Stimulated activated CD4-positive, alpha-beta T cell treated with anti-CD3 and anti-CD28 coated beads, TNF-alpha, amount 100 ng/mL, for 4 hours (primary cell): ENCODE measurements around the gene AGPAT1.

Experiments
- DNase-seq, 3 experiments: peaks; one replicate each; pipeline ENCODE4 v3.0.0-alpha.2; 2020; ENCODE audit warnings: low read depth in 3 of 3

Gene AGPAT1

DNA sequence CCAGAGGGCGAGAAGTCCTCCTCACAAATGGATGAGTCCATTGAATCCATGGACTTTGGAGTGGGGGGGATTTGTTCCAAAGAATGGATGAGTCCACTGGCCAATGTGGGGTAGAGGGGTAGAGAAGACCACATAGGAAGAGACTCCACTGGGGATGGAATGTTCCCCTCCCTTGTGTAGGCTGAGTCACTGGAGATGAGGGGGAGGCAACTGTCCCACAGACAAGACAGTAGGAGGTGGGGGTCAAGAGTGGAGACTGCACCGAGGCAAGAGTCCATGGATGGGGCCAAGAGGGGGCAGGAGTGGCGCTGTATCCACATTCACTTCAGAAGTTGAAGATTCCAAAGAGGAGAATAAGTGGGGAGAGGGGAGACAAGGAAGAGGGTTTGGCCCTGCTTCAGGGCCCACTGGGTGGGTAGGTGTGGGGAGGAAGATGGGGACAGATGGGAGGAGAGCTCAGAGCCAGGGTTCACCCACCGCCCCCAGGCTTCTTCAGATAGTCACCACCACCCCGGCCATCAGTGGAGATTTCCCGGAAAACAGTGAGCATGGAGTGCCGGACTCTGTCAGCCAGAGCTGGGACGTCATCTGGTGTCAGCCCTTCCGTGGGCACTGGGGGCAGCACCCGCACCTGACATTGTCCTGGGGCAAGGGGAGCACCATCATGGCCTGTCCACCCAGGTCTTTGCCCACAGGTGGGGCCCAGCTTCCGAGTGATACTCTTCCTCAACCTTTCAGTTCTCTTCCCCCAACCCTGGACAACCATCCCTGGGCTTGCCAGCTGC is 6.9 kb downstream of the AGPAT1 start:
- no peak for DNase-seq

DNA sequence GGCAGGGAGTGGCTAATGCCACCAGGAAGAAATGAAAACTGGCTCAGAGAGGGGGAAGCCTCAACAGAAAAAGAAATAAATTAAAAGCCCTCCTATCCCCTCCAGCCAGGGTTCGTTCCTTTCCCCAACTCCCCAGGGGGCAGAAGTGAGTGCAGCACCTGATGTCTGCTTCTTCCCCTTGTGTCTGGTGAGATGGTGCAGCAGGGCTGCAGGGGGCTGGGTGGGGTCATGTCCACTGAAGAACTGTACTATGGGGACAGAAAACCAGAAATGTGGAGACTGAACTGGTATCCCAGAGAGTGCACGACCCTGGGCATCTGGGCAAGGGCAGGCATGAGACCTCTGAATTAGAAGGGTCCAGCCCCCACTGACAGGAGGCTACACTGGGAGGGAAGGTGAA is 7.5 kb downstream of the AGPAT1 start:
- DNase-seq: no peak

- DNase-seq: no peak
Measured at GRCh38 chr6:32167761-32168262, 8.1 kb downstream of the AGPAT1 start.

- DNase-seq: no peak
Measured at GRCh38 chr6:32167154-32167760, 8.6 kb downstream of the AGPAT1 start.

DNA sequence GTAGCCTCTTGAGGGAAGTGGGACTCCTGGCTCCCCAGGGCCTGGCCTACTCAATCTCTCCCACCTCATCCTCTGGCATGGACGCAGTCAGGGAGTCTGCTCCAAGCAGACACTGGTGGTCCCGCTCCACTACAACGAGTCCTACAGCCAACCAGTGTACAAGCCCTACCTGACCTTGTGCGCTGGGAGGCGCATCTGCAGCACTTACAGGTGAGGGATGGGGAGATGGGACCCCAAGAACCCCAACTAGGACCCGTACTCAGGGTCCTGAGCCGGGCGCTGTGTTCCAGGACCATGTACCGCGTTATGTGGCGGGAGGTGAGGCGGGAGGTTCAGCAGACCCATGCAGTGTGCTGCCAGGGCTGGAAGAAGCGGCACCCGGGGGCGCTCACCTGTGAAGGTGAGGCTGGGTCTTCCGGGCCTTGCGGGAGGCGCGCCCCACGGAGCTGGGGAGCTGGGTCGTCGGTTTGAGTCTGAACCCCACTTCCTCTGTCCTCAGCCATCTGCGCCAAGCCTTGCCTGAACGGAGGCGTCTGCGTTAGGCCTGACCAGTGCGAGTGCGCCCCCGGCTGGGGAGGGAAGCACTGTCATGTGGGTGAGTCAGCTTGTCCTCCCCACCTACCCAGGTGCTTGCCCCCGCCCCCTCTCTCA is 9.3 kb downstream of the AGPAT1 start:
- DNase-seq: no peak

GRCh38 chr6:32164295-32164694 is 11.6 kb downstream of the AGPAT1 start, which contains the start of gene EGFL8:
Gene EGFL8, plus strand, starts transcription at chr6:32164595. Its CDS starts 1,571 bp downstream, at chr6:32166166.
- DNase-seq: no peak

GRCh38 chr6:32163559-32164258 is 12.2 kb downstream of the AGPAT1 start:
- DNase-seq: no peak

DNA sequence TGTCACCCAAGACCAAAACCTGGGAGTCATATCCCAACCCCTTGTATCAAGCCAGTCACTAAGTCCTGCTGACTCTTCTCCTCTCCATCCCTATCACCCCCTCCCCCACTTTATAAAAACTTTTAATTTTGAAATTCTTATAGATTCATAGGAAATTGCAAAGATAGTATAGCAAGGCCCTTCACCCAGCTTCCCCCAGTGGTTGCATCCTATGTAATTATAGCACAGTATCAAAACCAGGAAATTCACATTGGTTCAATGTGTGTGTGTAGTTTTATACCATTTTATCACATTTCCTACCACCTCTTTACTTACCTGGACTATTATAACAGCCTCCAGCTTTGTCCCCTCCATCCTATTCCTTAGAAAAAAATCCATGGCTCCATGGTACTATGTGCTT is 17.8 kb downstream of the AGPAT1 start:
- no peak for DNase-seq

DNA sequence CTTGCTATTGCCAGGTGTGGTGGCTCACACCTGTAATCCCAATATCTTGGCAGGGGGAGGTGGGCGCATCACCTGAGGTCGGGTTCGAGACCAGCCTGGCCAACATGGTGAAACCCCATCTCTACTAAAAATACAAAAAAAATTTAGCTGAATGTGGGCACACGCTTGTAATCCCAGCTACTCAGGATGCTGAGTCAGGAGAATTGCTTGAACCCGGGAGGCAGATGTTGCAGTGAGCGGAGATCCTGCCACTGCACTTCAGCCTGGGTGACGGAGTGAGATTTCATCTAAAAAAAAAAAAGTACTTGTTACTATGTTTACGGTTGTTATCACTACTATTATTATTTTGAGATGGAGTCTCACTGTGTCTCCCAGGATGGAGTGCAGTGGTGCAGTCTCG is 19.0 kb downstream of the AGPAT1 start:
- no peak for DNase-seq

DNA sequence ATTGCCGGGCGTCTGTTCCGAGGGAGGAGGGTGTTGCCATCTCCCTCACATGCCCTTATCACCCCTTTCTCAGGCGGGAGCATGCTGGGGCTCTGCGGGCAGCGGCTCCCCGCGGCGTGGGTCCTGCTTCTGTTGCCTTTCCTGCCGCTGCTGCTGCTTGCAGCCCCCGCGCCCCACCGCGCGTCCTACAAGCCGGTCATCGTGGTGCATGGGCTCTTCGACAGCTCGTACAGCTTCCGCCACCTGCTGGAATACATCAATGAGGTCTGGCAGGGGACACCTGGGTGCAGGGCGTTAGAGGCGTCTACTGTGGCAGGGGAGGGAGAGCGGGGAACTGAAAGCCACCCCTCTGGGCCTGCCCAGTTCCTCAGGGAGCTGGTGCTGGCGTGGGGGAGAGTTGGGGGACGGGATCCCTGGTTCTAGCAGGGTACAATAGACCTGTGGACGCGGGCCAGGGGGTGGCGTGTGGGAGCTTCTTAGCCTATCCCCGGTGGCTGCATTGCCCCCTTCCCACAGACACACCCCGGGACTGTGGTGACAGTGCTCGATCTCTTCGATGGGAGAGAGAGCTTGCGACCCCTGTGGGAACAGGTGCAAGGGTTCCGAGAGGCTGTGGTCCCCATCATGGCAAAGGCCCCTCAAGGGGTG is 21.2 kb downstream of the AGPAT1 start:
- peak in 1 of 3 experiments; percentile 32 for DNase-seq

GRCh38 chr6:32153564-32154513 is 22.0 kb downstream of the AGPAT1 start, which contains the start of gene PPT2:
Gene PPT2, plus strand, starts transcription at chr6:32154141. Its CDS starts 454 bp downstream, at chr6:32154595.
- DNase-seq: peak in 2 of 3 experiments; percentile 35 to 46

DNA sequence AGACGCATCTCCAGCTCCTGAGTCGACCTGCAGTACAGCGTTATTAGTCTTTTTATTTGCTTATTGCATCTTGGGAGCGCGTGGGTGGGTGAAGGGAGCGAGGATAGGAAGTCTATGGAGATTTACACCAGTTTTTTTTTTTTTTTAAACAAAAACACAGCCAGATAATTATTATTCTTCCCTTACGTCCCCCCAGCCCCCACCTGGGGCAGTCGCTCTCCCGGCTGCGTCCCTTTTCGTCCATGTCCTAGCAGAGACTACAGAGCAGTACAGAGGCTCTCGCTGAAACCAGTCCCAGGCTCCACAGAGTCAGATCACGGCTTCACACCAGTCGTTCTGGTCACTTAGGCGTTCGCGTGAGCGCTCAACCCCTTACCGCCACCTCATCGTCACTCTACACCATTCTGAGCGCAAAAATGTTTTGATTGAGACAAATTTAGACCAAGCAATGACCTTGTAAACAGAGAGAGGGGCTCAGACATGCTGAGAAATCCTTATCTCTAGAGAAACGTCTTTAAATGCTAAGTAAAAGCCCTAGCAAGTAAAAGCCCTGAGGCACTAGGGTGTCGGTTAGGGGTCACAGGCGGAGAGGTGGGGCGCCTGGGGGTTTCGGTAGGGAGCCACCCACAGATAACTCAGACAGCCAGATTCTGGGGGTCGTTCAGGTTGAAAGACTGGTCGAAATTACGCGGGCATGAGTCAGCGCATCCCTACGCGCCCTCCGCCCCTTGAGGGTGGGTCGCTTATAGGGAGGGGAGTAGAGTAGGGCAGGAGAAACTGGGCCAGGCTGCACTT is 22.9 kb downstream of the AGPAT1 start:
- DNase-seq: no peak

- no peak for DNase-seq
Measured at GRCh38 chr6:32151863-32152768, 23.8 kb downstream of the AGPAT1 start, which contains the start of gene PRRT1. Gene PRRT1, minus strand, starts transcription at chr6:32151939. Its CDS starts 112 bp downstream, at chr6:32151827.

GRCh38 chr6:32151181-32151862 is 24.6 kb downstream of the AGPAT1 start:
- no peak for DNase-seq

DNA sequence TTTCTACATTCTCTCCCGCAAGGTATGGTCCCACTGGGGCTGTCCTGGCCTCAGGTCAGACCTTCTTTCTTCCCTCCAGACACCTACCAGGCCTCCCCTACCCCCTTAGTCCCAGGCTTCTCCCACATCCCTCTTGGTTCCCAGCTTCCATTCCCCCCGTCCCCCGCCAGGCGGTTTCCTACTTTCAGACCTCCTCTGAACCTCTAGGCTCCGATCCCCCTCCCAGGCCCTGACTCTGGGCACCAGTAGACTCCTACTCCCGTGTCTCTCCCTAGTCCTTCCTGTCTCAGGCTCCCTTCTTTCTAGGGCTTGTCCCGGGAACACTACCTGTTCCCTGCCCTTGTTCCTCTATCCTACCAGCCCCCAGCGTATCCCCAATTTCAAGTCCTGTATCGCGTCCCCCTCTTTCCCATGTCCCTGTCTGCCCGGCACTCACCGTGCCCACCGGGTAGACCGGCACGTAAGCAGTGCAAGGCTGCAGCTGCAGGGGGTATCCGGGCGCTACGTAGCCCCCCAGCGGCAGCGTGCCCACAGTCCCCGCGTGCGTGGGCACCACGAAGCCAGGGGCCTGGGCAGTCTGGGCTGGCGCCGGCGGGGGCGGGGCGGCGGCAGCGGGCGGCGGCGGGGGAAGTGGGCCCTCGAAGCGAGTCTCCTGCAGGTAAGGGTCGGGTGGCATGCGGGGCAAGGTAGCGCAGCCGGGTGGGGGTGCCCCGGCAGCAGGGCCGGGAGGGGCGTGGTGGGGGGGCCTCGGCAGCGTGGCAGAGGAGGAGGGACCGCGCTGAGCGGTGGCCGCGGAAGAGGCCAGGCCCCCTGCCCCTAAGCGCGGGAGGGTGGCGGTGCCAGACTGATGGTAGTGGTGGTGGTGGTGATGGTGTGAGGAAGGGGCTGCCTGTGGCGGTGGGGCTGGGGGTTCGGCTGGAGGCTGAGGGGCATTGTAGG is 25.7 kb downstream of the AGPAT1 start:
- DNase-seq: no peak

- no peak for DNase-seq
Measured at GRCh38 chr6:32149092-32149755, 26.7 kb downstream of the AGPAT1 start.
